Muscle of leg (tissue), 11 donors: ENCODE results near the gene SLC17A3. TPM values are rescaled to one million over a fixed set of nuclear protein-coding genes. Genes with fewer than 3 reads are reported as not detected.
A peak's percentile ranks its signal among the peaks of the same experiment; 100 is the strongest.

Experiments used
- DNase-seq: peaks from one replicate; pipeline ENCODE4 v3.0.0; 2013
- H3K27ac ChIP-seq: one replicate; pipeline ENCODE4 v1.5.1; 2013; ENCODE audit warnings: mild to moderate bottlenecking, low read length, control low read depth
- H3K27me3 ChIP-seq: one replicate; pipeline ENCODE4 v1.6.1; 2013; ENCODE audit warnings: low read length; ENCODE audit not compliant: control insufficient read depth, insufficient read depth
- H3K36me3 ChIP-seq: one replicate; pipeline ENCODE4 v1.6.1; 2013; ENCODE audit warnings: low read length; ENCODE audit not compliant: control insufficient read depth, insufficient read depth
- H3K4me1 ChIP-seq: one replicate; pipeline ENCODE4 v1.6.1; 2013; ENCODE audit warnings: low read length; ENCODE audit not compliant: control insufficient read depth, insufficient read depth
- H3K4me3 ChIP-seq: one replicate; pipeline ENCODE4 v1.5.1; 2013; ENCODE audit warnings: low read length, control low read depth
- H3K9me3 ChIP-seq: replicated peaks from 2 replicates; pipeline ENCODE4 v1.6.1; 2013; ENCODE audit warnings: low read depth, low read length; ENCODE audit not compliant: control insufficient read depth
- WGBS: methylation state at CpG from one replicate; pipeline ENCODE4 v1.1.5; 2013; ENCODE audit warnings: missing lambda C conversion rate; ENCODE audit not compliant: insufficient coverage; 5-methylcytosine and 5-hydroxymethylcytosine counted together
- polyA plus RNA-seq, 8 donors: library from polyadenylated mRNA; unstranded; fragments of 120-200 nt; gene quantifications; one replicate each; pipeline versions ENCODE4 v1.2.1 to v1.2.3, GENCODE V29; 2013; ENCODE audit warnings: inconsistent platforms in 1 of 8, low replicate concordance in 1 of 8; ENCODE audit not compliant: insufficient read length in 8 of 8, insufficient read depth in 1 of 8
- total RNA-seq: library from RNA; stranded (reverse); fragments of 120-200 nt; gene quantifications from one replicate; pipeline ENCODE4 v1.2.4, GENCODE V29; 2013

Gene SLC17A3
- total and polyA plus RNA-seq, 9 donors: 0.16 to 0.69 TPM; not detected in 7

GRCh38 chr6:25889877-25890853, 16.1 kb upstream of the SLC17A3 start:
- no peak overlapping the region for H3K4me3 ChIP-seq
- 80% methylated on average over 1 of the region's 5 CpGs for WGBS
- H3K36me3 ChIP-seq: no peaks in the 10 kb centered on the region
- no peak overlapping the region for H3K27ac ChIP-seq
- peak; percentile 62 for DNase-seq
- no peaks in the 10 kb centered on the region for H3K9me3 ChIP-seq
- H3K4me1 ChIP-seq: no peaks in the 10 kb centered on the region
- no peaks in the 10 kb centered on the region for H3K27me3 ChIP-seq

GRCh38 chr6:25888626-25889025, 14.6 kb upstream of the SLC17A3 start:
- Histone ChIP-seq H3K27me3 (no peaks in the 10 kb centered on the region), H3K27ac (no peak overlapping the region), H3K36me3 (no peaks in the 10 kb centered on the region), H3K4me1 (no peaks in the 10 kb centered on the region), H3K9me3 (no peaks in the 10 kb centered on the region), H3K4me3 (no peak overlapping the region)
- WGBS: no CpG with 5 or more reads among the region's 2 CpGs
- DNase-seq: no peak

GRCh38 chr6:25886066-25886465, 12.0 kb upstream of the SLC17A3 start:
- Histone ChIP-seq H3K36me3 (no peaks in the 10 kb centered on the region), H3K4me3 (no peak overlapping the region), H3K27ac (no peak overlapping the region), H3K4me1 (no peaks in the 10 kb centered on the region), H3K9me3 (no peaks in the 10 kb centered on the region), H3K27me3 (peaks cover 6% of the 10 kb centered on the region)
- DNase-seq: no peak
- 100% methylated on average over 1 of the region's 2 CpGs for WGBS

- H3K9me3 ChIP-seq: no peaks in the 10 kb centered on the region
- H3K27me3 ChIP-seq: peaks cover 6% of the 10 kb centered on the region
- H3K36me3 ChIP-seq: no peaks in the 10 kb centered on the region
- no peak overlapping the region for H3K27ac ChIP-seq
- H3K4me3 ChIP-seq: no peak overlapping the region
- 44% methylated on average over 2 of the region's 2 CpGs for WGBS
- DNase-seq: no peak
- no peaks in the 10 kb centered on the region for H3K4me1 ChIP-seq
These were observed 9.9 kb upstream of the SLC17A3 start for GRCh38 chr6:25883991-25884390.

GRCh38 chr6:25883536-25883935, 9.5 kb upstream of the SLC17A3 start:
- Histone ChIP-seq H3K27me3 (peaks cover 6% of the 10 kb centered on the region), H3K4me1 (no peaks in the 10 kb centered on the region), H3K36me3 (no peaks in the 10 kb centered on the region), H3K9me3 (no peaks in the 10 kb centered on the region), H3K27ac (no peak overlapping the region), H3K4me3 (no peak overlapping the region)
- WGBS: no CpG with 5 or more reads among the region's 1 CpG
- DNase-seq: no peak

- Histone ChIP-seq H3K36me3 (no peaks in the 10 kb centered on the region), H3K27me3 (peaks cover 6% of the 10 kb centered on the region), H3K4me3 (no peak overlapping the region), H3K9me3 (no peaks in the 10 kb centered on the region), H3K27ac (no peak overlapping the region), H3K4me1 (no peaks in the 10 kb centered on the region)
- 13% methylated on average over 28 of the region's 28 CpGs for WGBS
- DNase-seq: peak; percentile 1
These were observed 8.0 kb upstream of the SLC17A3 start for GRCh38 chr6:25882051-25882496.

GRCh38 chr6:25880601-25881000, 6.6 kb upstream of the SLC17A3 start:
- DNase-seq: no peak
- no CpG with 5 or more reads among the region's 4 CpGs for WGBS
- Histone ChIP-seq H3K9me3 (no peaks in the 10 kb centered on the region), H3K36me3 (no peaks in the 10 kb centered on the region), H3K27ac (no peak overlapping the region), H3K4me3 (no peak overlapping the region), H3K27me3 (peaks cover 6% of the 10 kb centered on the region), H3K4me1 (no peaks in the 10 kb centered on the region)

GRCh38 chr6:25878721-25879322, 4.8 kb upstream of the SLC17A3 start:
- no peak overlapping the region for H3K4me3 ChIP-seq
- no peak for DNase-seq

GRCh38 chr6:25875926-25876602, 2.0 kb upstream of the SLC17A3 start:
- H3K4me3 ChIP-seq: no peak overlapping the region
- no peaks in the 10 kb centered on the region for H3K36me3 ChIP-seq
- no peaks in the 10 kb centered on the region for H3K27me3 ChIP-seq
- no peaks in the 10 kb centered on the region for H3K4me1 ChIP-seq
- H3K27ac ChIP-seq: no peak overlapping the region
- H3K9me3 ChIP-seq: no peaks in the 10 kb centered on the region
- WGBS: 100% methylated on average over 1 of the region's 3 CpGs
- no peak for DNase-seq

More at GRCh38 chr6:25878721-25879322, 4.8 kb upstream of the SLC17A3 start:
- no peaks in the 10 kb centered on the region for H3K4me1 ChIP-seq
- WGBS: 100% methylated on average over 1 of the region's 2 CpGs
- H3K27ac ChIP-seq: no peak overlapping the region
- H3K9me3 ChIP-seq: no peaks in the 10 kb centered on the region
- peaks cover 6% of the 10 kb centered on the region for H3K27me3 ChIP-seq
- no peaks in the 10 kb centered on the region for H3K36me3 ChIP-seq

GRCh38 chr6:25875563-25875905, 1.5 kb upstream of the SLC17A3 start:
- H3K27ac ChIP-seq: no peak overlapping the region
- DNase-seq: no peak

More at GRCh38 chr6:25875563-25875905, 1.5 kb upstream of the SLC17A3 start:
- no CpG with 5 or more reads among the region's 3 CpGs for WGBS
- Histone ChIP-seq H3K9me3 (no peaks in the 10 kb centered on the region), H3K4me1 (no peaks in the 10 kb centered on the region), H3K36me3 (no peaks in the 10 kb centered on the region), H3K27me3 (no peaks in the 10 kb centered on the region), H3K4me3 (no peak overlapping the region)
